CD4-positive, alpha-beta T cell treated with Interleukin-15 for 4 hours (primary cell): ENCODE measurements around the gene CSNK2B.

Experiments used
- DNase-seq: peaks from one replicate; pipeline ENCODE4 v3.0.0-alpha.2; 2020; ENCODE audit warnings: low spot score

Gene CSNK2B

DNA sequence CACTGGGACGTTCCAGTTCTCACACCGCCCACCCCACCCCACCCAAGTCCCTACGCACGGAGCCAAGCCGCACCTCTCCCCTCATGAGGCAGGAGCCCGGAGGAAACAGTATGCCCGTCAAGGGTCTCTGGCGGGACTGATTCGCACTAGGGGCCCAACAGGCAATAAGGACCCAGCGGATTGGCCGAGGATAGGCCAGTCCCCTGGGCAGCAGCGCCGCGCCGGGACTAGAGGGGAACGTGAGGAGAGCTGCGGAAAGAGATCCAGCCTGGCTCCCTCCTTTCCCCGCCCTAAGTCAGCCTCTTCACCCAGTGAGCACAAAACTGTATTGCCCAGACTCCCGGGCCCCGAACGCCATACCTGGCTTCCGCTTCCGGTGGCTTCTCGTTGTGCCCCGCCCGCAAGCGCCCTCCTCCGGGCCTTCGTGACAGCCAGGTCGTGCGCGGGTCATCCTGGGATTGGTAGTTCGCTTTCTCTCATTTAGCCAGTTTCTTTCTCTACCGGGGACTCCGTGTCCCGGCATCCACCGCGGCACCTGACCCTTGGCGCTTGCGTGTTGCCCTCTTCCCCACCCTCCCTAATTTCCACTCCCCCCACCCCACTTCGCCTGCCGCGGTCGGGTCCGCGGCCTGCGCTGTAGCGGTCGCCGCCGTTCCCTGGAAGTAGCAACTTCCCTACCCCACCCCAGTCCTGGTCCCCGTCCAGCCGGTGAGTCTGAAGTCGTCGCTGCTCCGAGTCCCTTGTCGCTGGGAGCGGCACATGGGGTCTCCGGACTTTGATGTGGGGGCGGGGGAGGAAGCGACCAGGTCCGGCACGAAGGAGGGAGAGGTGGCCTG lies at the start of gene CSNK2B:
Gene CSNK2B, plus strand, starts transcription at position 580 of the 836 bp plus-strand sequence. CDS start 752 bp downstream, outside the sequence.
- DNase-seq: peak; percentile 97

DNA sequence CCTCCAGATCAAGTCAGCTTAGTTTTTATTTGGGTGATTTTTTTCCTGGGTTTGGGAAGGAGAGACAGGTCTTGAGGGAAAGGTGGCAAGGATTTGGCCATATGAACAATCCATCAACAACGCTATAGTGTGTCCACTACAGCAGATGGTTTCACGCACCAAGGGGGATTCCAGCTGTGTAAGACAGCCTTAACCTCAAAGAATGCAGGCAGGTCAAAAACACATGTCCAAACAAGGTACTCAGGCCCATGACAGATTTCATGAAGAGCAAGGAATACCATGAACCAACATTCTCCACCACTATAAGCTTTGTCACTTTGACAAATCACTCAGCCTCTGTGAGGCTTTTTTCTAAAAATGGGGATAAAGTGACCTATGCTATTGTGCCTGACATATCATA lies 48.9 kb upstream of the CSNK2B start:
- DNase-seq: no peak

DNA sequence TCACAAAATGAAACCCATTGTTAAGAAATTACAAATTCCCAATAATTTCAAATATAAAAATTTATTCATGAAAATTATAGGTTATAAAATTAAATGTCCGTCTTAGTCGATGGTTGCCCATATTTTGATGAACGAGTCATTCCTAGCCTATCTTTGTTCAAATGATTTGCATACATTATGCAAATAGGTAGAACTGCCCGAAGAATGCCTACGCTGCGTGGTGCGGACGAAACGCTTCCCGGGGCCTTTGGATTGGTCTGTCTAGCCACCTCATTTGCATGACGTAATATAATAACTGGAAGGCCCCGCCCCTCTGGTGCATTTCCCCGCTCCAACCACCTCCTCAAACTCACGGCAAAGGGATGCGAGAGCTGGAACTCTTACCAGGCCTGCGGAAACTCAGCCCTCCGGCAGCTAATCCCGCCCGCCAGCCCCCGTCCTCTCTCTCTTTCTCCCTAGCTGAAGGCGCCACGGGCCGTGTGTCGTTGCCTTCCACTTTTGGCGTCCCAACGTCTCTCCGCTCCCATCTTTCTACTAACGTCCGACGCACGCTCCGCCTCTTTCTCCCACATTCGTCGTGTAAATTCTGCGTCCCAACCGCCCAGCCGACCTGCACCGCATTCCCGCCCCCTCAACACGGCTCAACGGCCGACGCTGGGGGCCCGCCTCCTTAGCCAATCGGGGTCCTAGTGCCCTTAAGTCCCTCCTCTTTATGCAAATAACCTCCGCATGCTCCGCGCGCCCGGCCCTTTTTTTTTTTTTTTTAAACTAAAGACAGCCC lies 45.9 kb upstream of the CSNK2B start:
- DNase-seq: peak; percentile 98

DNA sequence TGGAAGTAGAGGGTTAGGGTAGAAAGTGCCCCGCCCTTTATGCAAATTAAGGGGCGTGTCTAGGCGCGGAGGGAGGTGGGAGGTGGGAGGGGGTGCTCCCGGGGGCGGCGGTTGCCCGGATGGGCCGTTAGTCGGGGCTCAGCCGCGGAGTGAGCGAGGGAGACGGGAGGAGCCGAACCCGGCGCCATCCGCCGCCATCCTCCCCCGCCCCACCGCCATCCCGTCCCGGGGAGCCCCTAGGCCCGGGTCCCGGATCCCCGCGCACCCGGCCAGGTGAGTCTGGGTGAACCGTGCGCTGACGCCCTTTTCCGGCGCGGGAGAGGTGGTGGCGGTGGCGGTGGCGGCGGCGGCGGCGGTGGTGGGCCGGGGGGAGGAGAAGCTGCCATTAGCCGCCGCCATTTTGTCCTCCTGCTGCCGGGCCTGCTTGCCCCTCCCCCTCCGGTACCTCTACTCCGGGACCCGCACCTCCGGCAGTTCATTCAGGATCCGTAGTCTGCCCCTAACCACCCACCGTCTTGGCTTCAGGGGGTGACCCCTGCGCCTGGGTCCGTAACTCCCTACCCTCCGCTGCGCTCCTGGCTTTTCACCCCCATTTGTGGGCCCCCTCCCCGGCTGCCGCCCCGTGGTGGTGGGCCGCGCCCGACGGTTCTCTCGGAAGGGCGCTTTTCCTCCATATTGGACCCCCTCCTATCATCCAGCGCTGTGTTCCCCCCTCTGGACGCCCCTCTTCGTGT lies 45.1 kb upstream of the CSNK2B start, which contains the start of gene PRRC2A:
Gene PRRC2A, plus strand, starts transcription at position 130 of the 734 bp plus-strand sequence. CDS start 2,075 bp downstream, outside the sequence.
- no peak for DNase-seq

DNA sequence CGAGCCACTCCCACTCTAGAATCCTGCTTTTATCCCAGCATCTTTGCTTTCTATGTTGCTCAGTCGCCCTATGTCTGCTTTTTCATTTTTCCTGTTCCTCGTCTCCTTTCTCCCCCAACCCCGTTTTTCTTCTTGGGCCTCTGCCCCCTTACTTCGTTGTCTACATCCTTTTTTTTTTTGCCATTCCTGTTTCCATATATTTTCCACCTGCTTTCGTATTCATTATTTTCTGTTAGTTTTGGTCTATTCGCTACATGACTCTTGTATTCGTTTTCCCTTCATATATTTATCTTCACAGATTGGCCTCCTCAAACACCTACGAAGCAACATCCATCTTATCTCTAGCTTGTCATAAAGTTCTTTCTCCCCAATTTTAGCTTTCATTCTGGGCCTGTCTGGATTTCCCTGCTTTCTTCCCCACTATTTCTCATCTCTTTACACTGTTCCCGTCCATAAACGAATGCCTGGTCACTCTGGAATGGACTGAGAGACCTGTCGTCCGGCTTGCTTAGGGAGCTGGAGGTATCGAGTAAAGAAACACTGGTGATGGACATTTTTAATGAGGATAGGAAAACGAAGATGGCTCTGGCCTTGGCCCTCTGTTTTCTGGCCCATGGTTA lies 44.5 kb upstream of the CSNK2B start:
- no peak for DNase-seq

DNA sequence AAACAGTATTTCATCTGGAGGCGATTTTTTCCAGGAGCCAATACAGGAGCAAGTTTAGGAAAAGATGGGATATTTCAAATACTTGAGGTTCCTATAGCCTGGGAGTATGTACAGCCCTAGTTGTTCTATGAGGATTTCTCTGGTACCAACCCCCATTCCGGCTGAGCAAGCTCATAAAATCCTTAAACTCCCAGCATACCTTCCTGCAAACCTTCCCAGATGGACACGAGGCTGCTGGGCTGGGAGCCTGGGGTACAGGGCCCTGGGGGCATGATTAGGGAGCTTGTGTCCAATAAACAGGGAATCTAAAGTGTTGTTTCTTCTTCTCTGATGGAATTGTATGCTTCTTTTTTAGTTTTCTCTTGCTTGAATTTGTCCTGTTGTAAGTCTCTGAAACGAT lies 43.9 kb upstream of the CSNK2B start:
- DNase-seq: no peak

DNA sequence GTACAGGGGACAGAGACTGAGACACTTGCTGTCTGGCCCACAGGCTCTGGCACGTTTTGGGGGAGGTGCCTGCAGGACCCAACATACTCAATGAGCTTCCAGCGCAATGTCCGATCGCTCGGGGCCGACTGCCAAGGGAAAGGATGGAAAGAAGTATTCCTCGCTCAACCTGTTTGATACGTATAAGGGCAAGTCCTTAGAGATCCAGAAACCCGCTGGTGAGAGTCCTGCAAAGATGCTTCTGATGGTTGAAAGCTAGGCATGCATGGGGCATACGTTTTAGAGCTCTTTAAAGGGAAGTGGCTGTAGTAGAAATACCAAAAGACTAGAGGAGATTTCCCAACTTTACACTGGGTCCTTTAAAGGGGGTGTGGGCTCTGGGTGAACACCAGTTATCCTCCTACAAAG lies 43.2 kb upstream of the CSNK2B start:
- no peak for DNase-seq

DNA sequence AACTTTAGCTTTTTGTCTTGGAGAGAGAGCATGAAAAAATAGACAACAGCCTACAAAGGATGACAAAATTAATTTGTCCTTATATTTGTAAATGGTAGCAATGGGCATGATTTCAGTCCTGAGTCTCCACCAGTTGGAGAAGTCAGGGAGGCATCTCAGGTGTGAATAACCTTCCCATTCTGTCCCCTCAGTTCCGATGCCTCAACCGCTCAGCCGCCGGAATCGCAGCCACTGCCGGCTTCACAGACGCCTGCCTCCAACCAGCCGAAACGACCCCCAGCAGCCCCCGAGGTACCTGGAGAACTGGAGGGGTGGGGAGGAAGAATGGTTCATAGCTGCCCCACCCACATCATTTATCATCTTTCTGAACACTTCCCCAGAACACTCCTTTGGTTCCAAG lies 41.8 kb upstream of the CSNK2B start:
- DNase-seq: no peak

DNA sequence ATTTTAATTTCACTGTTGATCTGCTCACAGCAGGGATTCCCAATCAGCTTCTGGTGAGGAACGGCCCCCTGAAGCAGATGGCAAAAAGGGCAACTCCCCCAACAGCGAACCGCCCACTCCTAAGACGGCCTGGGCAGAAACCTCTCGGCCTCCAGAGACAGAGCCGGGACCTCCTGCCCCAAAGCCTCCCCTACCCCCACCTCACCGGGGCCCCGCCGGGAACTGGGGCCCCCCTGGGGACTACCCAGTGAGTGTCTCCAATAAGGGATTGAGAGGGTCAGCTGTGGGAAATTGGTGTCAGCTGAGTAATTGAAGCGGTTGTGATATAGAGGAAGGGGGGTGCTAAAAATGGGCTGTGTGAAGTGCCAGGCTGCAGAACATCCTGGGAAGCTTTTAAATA lies 38.9 kb upstream of the CSNK2B start:
- DNase-seq: no peak

DNA sequence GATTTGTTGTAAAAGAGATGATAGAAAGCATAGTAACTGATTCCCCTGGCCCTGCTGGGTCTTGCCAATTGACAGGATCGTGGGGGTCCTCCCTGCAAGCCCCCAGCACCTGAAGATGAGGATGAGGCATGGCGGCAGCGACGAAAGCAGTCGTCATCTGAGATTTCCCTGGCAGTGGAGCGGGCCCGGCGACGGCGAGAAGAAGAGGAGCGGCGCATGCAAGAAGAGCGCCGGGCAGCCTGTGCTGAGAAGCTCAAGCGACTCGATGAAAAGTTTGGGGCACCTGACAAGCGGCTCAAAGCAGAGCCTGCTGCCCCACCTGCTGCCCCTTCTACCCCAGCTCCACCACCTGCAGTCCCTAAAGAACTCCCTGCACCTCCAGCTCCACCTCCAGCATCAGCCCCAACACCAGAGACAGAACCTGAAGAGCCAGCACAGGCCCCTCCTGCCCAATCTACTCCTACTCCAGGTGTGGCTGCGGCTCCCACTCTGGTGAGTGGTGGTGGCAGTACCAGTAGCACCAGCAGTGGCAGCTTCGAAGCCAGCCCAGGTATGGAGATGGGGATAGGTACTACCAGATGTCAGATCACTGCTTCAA lies 38.1 kb upstream of the CSNK2B start:
- no peak for DNase-seq

DNA sequence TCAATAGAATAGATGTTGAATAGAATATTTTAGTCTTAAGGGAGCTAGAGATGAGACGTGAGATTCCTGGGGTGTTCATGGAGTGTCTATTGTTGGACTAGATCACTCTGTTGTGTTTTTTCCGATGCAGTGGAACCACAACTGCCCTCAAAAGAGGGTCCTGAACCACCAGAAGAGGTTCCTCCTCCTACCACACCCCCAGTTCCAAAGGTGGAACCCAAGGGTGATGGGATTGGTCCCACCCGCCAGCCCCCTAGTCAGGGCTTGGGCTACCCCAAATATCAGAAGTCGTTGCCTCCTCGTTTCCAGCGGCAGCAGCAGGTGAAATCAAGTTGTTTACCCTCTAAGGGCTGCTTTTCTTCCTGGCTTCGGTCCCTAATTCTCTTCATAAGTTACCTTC lies 36.9 kb upstream of the CSNK2B start:
- DNase-seq: no peak

DNA sequence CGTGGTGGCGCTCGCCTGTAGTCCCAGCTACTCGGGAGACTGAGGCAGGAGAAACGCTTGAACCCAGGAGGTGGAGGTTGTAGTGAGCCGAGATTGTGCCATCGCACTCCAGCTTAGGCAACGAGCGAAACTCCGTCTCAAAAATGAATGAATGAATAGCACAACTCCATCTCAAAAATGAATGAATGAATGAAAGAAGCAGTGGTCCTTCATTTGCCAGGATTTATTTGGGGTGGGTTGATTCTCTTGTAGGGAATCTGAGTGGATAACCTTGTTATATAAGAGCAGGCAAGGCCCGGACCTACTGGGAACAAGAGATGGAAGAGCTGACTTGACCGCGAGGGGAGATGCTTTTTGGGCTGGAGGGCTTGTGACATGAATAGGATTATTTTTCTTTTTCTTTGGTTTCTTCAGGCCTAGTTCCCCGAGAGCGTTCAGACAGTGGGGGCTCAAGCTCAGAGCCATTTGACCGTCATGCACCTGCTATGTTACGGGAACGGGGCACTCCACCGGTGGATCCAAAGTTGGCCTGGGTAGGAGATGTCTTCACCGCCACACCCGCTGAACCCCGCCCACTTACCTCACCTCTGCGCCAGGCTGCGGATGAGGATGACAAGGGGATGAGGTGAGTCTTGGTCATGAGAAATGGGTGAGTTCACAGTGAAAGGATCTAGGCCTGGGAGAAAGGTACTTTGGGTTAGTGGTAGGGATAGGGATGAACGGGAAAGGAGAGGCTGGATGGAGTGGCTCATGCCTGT lies 35.5 kb upstream of the CSNK2B start:
- DNase-seq: no peak

DNA sequence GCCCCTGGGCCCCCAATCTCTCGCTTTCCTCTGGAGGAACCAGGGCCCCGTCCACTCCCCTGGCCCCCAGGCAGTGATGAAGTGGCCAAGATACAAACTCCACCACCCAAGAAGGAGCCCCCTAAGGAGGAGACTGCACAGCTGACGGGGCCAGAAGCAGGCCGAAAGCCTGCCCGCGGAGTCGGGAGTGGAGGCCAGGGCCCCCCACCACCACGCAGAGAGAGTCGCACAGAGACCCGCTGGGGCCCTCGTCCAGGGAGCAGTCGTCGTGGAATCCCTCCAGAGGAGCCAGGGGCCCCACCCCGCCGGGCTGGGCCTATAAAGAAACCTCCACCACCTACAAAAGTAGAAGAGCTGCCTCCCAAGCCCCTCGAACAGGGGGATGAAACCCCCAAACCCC lies 34.7 kb upstream of the CSNK2B start:
- no peak for DNase-seq

DNA sequence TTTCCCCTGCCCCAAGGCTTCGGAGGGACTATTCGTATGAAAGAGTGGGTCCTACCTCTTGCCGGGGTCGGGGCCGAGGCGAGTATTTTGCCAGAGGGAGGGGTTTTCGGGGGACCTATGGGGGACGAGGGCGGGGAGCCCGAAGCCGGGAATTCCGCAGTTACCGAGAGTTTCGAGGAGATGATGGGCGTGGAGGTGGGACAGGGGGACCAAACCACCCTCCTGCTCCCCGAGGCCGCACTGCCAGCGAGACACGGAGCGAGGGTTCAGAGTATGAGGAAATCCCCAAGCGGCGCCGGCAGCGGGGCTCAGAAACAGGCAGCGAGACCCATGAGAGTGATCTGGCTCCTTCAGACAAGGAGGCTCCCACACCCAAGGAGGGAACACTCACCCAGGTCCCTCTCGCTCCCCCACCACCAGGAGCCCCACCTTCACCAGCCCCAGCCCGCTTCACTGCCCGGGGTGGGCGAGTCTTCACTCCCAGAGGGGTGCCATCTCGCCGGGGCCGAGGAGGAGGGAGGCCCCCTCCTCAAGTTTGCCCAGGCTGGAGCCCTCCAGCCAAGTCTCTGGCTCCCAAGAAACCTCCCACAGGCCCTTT lies 34.1 kb upstream of the CSNK2B start:
- no peak for DNase-seq

DNA sequence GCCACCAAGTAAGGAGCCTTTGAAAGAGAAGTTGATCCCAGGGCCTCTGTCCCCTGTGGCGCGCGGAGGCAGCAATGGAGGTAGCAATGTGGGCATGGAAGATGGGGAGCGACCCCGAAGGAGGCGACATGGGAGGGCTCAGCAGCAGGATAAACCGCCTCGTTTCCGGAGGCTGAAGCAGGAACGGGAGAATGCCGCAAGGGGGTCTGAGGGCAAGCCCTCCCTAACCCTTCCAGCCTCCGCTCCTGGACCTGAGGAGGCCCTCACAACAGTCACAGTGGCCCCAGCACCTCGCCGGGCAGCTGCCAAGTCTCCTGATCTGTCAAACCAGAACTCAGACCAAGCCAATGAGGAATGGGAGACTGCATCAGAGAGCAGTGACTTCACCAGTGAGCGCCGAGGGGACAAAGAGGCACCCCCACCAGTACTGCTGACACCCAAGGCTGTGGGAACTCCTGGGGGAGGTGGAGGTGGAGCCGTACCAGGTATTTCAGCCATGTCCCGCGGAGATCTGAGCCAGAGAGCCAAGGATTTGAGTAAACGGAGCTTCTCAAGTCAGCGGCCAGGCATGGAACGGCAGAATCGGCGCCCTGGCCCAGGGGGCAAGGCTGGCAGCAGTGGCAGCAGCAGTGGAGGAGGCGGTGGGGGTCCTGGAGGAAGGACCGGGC lies 33.5 kb upstream of the CSNK2B start:
- DNase-seq: no peak

DNA sequence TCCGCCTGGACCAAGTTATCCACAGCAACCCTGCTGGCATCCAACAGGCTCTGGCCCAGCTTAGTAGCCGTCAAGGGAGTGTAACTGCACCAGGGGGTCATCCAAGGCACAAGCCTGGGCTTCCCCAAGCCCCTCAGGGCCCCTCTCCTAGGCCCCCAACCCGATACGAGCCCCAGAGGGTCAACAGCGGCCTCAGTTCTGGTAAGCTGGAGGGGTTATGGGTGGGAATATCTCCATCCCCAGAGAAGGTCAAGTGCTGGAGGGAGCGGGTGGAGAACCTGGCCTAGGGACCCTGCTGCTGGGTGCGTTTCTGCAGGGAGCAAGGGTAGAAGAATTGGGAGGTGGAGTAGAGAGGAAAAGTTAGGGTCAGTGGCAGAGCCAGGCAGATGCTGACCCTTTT lies 32.4 kb upstream of the CSNK2B start:
- DNase-seq: no peak

DNA sequence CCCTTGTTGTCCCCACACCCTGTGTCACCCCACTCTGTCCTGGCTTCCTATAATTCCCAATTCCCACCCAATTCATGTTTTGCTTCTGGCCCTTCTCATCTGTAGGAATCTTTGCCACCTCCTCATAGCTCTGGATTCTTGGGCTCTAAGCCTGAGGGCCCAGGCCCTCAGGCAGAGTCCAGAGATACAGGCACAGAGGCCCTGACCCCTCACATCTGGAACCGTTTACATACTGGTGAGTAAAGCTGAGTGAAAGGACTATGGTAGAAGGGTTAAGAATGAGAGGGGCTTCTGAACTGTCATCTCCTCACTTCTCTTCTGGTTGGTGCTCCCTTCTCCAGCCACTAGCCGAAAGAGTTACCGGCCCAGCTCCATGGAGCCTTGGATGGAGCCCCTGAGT lies 31.7 kb upstream of the CSNK2B start:
- no peak for DNase-seq

DNA sequence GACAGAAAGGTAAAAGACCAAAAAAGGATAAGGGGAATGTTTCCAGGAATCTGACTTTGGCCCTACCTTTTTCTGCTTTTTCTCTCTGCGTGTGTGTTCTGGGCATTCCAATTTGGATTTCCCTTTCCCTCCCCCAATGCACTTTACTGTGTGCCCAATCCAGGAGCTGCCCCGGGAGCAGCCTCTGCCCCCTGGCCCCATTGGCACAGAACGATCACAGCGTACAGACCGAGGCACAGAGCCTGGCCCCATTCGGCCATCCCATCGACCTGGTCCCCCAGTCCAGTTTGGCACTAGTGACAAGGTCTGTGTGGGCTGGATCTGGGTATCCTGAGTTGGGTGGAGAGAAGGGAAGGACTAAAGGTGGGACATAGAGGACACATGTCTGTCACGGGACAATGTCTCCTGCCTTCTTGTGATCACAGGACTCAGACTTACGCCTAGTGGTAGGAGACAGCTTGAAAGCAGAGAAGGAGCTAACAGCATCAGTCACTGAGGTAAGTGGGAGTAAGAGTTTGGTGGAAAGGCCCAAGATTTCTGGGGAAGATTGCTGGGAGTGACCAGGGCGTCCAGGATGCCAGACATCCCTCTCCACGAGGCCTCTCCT lies 30.8 kb upstream of the CSNK2B start:
- DNase-seq: no peak
